Measurements from ENCODE around the gene KRT17.

Gene KRT17

DNA sequence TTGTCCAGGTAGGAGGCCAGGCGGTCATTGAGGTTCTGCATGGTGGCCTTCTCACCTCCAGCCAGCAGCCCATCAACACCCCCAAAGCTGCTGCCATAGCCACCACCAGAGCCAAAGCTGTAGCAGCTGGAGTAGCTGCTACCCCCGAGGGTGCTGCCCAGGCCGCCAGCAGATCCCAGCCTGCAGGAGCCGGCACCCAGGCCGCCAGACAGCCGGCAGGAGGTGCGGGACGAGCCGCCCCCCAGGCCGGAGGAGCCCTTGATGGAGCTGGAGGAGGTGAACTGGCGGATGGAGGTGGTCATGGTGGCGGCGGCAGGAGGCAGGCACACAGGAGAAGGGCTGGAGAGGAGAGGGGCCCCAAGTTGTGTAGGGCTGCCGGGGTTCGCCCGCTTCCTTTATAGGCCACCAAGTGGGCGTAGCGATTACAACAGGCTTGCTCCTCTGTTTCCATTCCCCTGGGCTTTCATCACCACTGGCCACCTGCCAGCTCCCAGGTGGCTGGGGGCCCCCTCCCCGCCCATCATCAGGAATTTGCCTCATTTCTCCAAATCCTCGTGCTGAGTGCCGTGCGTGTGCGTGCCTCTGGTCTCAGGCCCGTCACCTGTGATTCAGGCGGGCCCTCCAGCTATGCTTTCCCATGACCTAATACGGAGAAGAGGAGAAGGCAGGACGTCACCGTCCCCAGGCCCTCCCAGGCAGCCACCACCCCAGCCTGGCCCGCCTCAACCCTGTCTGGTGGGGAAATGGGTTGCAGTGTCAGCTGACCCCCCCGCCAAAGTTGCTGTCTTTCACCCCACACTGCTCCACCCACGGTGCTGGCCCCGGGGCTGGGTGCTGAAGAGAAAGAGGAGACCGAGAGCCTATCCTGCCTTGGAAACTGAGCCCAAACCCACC is at the start of gene KRT17:
Gene KRT17, minus strand, starts transcription at position 368 of the 894 bp plus-strand sequence. Its CDS starts 66 bp downstream, at position 302.
- no peak for DNase-seq (ENCODE audit: low spot score)

DNA sequence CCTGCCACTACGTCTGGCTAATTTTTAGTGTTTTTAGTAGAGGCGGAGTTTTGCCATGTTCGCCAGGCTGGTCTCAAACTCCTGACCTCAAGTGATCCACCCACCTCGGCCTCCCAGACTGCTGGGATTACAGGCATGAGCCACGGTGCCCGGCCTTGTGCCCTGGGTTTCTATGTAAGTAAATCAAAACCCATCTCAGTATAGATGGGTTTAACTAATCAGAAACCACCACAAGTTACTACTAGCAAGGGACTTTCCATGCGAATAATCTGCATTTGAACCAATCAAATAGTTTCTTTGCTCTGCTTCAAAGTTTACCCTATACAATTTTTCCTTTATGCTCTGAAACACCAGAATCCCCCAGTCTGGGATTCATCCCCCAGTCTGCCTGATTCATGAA is 47.8 kb upstream of the KRT17 start:
- DNase-seq (ENCODE audit: low spot score): no peak

DNA sequence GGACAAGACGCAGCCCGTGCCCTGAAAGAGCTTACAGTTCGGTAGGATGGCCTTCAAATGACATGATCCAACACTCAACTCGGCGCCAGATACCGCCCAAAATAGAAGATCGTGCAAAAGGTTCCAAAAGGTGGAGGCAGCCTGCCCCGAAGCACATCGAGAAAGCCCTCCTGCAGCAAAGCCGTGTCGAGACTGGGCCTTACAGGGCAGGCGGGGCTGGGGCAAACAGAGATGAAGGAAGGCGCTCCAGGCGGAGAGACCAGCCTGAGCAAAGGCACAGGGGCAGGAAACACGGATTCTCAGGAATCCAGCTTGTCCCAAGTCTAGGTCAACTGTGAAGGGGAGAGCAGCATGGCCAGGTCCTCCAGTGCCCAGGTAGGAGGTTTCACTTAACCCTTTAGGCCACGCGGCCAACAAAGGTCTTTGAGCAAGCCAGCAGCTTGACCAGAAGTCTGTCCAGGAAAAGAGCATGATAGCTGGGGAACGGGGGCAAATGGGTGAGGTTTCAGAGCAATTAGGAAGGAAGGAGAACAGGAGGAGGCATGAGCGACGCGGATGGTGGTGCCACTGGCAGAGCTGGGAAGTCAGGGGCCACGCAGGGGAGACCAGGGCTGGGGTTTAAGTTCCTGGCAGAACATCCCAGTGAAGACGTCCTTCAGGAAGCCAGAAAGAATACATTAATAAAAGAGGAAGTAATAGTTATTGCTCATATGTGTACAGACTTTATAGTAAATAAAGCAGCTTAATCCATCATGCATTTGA is 43.1 kb upstream of the KRT17 start:
- no peak for DNase-seq (ENCODE audit: low spot score)

DNA sequence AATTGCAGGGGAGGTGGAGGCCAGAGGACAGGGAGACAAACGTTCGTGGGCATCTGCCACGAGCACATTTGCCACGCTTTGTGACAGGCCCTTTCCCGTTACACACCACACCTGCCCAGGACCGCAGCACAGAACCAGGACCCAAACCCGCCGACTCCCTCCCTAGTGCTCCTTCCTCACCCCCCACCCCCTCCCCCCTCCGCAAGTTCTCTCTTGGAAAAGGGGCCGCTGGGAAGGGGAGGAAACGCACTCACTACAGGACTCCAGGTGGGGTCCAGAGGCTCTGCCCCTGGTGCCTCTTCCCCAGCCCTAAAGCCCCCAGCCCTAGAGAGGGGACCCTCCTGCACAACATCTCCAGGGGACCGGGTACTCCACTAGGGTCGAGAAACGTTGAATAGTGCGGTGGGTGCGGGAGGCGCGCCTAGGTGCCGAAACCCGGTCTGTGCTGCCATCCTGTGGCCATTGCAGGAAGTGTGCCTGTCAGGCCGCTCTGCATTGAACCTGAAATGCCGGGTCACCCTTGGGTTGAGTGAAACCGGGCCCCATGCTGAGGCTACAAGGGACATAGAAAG is 42.4 kb upstream of the KRT17 start:
- DNase-seq (ENCODE audit: low spot score): peak; percentile 86

DNA sequence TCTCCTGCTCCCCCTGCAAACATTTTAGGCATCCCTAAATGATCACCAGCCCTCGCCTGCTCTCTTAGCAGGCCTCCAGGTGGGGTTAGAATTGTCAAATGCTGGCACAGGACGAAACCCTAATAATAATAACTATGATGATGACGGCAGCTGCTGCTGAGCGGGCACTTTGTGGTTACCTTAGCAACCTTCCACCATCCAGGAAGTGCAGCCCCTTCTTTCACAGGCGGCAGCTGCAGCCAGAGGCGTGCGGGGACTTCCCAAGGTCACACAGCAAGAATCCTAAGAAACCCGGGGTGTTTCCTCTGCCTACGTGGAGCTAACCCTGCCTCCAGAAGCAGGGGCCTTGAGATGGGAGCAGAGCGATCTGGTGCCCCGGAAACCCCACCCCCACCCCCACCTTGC is 41.9 kb upstream of the KRT17 start:
- DNase-seq (ENCODE audit: low spot score): no peak

DNA sequence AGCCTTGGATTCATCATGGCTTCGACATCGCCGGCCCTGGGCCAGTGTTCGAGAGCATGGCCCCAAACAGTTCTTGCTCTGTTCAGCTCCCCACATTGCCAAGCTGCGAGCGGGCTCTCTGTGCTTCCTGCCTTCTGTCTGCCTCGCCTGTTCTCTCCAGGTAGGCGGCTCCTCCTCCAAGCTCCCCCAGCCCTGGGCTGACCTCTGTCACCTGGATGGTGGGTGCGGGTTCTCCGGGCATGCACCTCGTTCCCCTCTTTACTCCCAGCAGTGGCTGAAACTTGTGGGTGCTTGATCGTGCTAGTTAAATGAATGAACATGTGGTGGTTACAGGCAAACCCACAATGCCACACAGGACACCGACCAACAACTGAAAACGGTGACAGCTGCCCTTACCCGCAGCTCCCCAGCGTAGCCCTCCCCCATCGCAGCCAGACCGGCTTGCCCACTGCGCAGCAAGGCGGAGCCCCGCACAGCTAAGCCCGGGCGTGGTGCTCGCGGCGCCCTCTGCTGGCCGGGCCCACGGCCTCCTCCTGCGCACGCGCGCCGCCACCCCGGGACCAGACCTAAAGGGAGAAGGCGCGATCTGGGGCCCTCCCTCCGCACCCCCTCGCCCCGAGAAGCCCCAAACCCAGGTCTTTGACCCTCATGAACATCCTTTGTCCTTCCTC is 41.3 kb upstream of the KRT17 start:
- peak; percentile 95 for DNase-seq (ENCODE audit: low spot score)

DNA sequence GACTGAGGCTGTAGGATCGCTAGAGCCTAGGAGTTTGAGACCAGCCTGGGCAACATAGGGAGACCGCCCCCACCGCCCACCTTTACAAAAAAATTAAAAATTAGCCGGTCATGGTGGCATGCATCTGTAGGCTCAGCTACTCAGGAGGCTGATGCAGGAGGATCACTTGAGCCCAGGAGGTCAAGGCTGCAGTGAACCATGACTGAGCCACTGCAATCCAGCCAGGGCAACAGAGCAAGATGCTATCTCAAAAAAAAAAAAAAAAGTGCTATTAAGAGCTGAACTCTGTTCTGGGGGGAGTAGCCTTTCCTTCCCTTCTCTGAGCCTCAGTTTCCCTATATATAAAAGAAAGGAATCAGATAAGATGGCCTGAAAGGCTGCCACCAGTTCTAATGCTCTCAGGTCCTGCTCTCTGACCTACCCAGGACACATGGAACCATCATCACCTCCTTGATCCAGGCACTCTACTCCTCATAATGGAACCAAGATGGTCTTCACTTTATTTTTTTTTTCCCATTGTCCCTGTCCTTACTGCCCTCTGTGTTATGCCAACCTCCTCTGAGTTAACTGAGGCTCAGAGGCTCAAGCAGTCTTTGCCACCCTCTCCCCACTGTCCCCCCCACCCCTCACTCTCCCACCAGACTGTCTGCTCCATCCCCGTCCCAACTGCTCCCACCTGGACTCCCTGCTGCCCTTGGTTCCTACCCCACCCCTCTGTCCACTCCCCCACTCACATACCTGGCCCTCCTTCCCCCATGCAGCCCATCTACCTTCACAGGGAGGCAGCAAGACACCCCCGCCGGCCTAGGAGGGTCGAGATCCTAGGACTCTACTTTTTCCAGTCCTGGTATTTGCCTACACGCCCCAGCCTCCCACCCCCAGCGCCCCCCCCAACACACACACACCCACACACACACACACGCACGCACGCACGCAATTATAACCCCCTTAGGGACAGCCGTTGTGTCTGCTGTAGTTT is 40.5 kb upstream of the KRT17 start:
- no peak for DNase-seq (ENCODE audit: low spot score)

DNA sequence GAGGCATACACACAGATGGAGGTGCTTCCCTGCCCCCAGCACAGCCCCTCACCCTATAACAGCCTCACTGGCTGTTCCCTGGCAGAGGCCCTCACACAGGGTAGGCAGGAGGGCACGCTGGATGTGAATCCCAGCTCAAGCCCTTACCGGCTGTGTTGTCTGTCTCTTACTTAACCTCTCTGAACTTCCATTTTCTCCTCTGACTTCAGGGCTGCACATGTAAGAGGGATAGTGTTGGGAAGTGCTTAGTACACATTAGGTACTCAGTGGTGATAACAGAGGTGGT is 39.7 kb upstream of the KRT17 start:
- no peak for DNase-seq (ENCODE audit: low spot score)

DNA sequence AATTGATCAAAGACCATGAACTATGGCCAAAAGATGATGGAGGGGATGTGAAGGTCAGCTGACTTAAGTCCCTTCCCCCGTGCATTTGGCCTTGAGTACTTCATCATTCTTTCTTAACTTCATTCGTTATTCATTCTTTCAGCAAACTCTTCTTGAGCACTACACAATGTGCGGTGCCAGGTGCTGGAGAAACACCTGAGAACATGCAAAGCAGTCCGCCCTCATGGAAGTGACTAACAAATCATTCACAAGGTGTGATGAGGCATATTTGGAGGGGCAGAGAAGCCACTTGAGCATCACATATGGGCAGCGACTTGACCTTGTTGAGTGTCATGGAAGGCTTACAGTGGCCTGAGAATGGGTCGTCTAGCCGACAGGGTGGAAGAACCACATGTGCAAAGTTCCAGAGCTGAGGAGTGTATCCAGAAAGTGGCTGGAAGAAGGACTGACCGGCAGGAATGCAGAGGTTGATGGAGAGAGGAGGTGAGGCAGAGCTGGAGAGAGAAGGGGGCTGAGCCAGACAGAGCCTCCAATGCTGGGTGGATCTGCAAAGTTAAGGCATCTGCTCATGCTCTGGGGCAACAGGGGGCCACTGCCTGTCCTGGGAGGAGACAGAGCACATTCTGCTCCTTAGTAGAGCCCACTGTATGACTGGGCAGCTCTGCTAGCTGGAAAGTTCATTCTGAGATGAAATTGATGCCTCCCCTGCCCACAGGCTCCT is 39.2 kb upstream of the KRT17 start:
- no peak for DNase-seq (ENCODE audit: low spot score)

DNA sequence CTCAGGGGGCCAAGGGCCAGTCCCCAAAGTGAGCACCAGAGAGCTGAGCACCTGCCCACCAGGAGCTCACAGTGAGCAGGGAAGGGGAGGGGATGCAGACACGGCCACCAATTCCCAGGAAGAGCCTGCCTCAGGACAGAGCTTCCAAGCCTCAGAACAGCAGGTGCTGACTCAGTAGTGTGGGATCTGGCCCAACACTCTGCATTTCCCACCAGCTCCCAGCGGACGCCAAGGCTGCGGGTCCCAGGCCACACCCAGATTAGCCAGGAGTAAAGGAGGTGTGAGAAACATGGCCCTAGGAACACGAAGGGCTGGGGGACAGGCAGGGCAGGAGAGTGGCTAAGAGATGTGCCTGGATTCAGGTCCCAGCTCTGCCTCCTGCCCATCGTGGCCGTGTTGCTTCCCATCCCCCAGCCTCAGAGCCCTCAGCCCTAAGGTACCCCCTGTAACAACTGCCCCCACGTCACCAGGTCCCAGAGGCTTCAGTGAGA is 35.9 kb upstream of the KRT17 start:
- DNase-seq (ENCODE audit: low spot score): no peak

DNA sequence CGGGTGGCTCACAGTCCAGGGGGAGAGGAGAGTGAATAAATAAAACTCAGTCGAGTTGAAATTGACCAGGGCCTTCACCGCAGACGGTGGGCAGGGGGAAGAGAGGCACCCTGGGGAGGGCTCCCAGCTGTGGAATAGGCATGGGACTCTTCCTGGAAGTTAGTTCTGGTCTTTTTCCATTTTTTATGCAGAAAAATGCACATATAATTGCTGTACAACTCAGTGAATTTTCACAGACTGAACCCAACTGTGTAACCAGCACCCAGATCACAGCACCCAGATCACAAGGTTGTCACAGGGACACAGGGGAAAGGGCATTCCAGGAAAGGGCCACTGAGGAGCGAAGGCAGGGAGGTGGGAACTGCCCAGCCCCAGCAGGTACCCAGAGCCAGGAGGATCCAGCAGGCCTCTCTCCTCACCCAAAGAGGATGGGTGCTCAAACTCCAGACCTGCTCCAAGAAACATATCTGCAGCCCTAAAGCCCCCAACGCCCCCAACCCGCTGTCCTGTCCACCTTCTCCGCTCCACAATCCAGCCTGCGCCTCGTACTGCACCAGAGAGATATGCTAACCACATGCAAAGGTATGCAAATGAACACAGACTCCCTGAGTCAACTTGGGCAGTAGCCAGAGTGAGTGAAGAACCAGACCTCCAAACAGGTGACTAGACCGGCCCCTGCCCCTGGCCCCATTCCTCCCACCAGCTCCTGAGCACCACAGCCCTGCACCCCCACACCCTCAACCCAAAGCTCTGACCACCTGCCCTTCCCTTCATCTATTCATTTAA is 35.2 kb upstream of the KRT17 start:
- no peak for DNase-seq (ENCODE audit: low spot score)

DNA sequence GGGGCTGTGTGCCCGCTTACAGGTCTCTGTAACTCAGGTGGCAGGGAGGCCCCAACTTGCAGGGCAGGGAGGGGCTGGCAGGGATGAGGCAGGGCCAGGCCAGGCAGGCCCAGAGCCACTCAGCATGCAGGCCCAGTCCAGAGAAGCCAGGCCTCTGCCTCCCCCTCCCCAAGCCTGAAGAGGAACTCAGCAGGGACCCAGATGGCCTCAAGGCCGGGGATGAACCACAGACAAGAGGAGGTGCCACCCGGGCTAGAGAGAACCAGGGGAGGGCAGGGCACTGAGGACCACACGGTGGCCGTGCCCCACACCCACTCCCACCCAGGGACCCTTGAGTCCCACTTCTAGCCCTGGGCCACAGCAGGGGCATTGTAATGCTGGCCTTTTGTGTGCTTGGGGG is 34.5 kb upstream of the KRT17 start:
- no peak for DNase-seq (ENCODE audit: low spot score)

DNA sequence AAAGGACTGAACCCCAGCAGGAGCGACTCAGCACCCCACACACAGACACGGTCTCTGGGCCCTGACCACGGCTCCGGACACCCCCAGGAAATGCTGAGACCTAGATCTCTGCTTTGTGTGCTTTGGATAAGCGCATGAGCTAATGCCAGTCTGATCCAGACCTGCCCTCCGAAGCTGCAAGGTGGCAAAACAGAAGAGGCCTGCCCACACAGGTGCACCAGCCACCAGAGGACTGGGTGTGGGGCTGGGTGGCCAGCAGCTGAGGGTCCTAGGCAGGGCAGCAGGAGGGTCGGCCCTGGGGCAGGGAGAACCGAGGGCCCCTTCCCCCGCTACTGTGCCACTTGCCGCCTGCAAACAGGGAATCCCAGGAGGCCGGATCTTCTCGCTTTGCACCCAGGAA is 33.6 kb upstream of the KRT17 start:
- no peak for DNase-seq (ENCODE audit: low spot score)

DNA sequence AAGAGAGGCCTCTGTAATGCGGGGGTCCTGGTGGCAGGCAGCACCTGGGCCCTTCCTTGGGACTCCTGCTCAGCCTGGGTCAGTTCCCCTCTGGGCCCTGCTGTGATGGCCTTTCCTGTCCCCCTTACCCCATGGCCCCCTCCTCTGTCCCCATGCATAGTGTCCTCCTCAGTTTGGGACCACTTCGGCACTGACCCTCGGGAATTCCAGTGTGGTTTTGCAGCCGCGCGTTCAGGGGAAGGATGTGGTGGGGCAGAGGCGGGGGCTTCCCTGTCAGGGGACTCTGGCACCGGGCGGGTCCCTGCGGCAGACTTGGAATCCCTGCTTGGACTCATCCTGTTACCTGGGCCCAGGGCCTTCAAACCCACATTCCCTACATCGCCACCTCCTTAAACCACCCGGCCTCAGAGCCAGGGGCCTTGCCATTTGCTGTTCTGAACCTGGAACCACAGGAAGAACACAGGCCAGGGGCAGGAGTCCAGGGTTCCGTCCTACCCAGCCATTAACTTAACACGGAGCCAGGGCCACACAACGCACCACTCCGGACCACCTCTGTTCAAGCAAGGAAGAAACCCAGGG is 32.9 kb upstream of the KRT17 start:
- DNase-seq (ENCODE audit: low spot score): no peak

DNA sequence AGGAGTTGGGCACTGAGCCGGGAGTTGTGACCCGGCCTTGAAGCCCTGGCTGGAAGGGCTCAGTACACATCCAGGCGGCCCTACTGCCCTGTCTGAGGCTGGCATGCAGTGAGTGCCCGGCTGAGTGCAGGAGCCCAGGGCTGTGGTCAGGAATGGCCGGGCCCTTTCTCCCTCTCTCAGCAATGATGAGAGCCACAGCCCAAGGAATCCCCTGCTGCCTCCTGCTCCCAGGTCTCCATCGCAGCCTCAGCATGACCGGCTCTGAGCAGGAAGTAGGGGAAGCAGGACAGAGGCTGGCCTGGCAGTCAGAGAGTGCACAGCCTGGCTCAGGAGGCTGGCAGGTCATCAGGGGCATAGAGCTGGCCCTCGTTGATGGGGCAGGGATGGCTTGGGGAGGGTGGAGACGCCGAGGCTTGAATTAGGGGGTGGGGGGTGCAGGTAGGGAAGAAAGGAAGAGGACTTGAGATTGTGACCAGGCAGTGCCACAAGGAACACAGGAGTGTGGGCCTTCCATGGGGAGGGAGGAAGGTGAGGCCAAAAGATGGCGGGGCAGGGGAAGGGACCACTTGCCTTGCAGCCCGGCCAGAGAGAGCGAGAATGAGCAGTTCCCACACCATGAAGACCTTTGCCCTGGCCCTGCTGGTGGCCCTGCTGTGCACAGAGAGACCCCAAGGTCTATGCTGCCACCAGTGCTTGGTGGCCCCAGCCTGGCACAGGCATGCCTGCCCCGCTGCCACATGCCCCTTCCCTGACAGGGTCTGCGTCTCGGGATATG is 32.1 kb upstream of the KRT17 start:
- no peak for DNase-seq (ENCODE audit: low spot score)

DNA sequence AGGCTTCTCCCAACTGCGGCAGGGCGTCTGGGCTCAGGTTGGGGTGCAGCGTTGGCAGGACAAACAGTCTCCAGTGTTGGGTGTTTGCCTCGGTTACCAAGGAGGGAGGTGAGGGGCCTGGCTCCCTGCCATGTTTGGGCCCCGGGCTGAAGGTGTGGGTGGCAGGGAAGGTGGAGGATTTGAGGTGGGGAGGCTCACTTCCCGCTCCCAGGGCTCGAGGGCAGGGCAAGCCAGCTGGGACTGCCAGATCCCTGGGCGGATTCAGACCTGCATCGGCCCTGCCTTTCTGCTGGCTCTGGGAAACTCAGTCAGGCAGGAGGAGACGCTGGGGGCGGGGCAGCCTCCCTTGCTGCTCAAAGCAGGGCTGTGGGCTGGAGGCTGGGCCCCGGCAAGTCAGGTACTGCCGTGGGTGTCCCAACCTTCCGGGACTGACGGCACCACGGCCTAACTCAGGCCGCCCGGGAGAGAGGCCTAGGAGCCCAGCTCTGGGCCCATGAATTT is 31.3 kb upstream of the KRT17 start:
- DNase-seq (ENCODE audit: low spot score): no peak

DNA sequence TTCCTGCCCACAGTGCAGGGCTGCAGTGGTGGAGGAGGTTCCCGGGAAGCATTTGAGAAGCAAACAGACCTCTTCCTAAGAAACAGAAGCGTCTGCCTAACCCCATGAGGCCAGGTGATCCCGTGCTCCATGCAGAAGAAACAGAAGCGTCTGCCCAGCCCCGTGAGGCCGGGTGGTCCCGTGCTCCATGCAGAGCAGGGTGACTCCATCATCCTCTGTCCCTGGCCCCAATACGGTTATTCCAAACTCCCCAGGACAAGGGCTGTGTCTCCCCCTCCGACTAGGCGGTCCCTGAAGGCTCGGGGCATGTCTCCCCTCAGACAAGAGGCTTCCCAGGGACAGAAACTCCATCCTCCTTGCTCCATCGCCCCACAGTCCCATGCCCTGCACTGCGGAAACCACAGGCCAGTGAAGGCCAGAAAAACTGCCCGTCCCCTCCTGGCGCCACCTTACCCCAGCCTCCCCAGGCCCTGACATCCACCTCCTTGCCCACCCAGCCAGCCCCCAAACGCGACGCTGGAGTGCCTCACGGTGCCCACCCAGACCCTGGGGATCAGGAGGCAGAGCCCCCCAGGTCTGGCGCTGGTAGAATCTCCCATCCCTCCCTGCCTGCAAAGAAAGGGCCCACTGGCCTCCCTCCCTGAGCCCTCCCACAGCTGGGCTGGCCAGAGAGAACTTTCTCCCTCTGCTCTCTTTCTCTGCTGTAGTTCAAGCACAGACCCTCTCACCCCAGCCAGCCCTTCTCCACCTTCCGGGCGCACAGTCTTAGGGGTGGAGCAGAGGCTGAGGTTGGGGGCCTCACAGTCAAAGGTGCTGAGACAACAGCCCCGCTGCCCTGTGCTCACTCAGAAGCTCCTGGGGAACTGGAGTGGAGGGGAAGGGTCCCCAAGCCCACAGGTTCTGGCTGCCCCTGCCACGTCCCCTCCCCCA is 30.6 kb upstream of the KRT17 start:
- DNase-seq (ENCODE audit: low spot score): no peak

Measured in COLO829 (cell line).